Type B pancreatic cell (in vitro differentiated cells): ENCODE results near the gene SULT1A2. TPM values are rescaled to one million over a fixed set of nuclear protein-coding genes. Genes with fewer than 3 reads are reported as not detected.
A peak's percentile ranks its signal among the peaks of the same experiment; 100 is the strongest.
"Not testable (repeated sequence)": the region's sequence is repeated elsewhere in the genome, so short reads cannot be mapped to it uniquely, and the experiment has no call there.

Source experiments
- DNase-seq: peaks from one replicate; pipeline ENCODE4 v3.0.0; 2021; ENCODE audit warnings: mixed read lengths; ENCODE audit not compliant: unreplicated experiment; ENCODE audit errors: extremely low spot score
- H3K27ac Mint-ChIP-seq: 2 replicates; pipeline ENCODE4 v1.8.0; 2021; ENCODE audit warnings: mild to moderate bottlenecking, mixed read lengths
- H3K27me3 Mint-ChIP-seq: 2 replicates; pipeline ENCODE4 v1.8.0; 2021; ENCODE audit warnings: mixed read lengths
- H3K36me3 Mint-ChIP-seq: 2 replicates; pipeline ENCODE4 v1.8.0; 2021; ENCODE audit warnings: mixed read lengths
- H3K4me1 Mint-ChIP-seq: one replicate; pipeline ENCODE4 v1.8.0; 2021; ENCODE audit warnings: mixed read lengths; ENCODE audit not compliant: unreplicated experiment
- H3K4me3 Mint-ChIP-seq: 2 replicates; pipeline ENCODE4 v1.8.0; 2021; ENCODE audit warnings: mild to moderate bottlenecking, mixed read lengths
- H3K9me3 Mint-ChIP-seq: 2 replicates; pipeline ENCODE4 v1.8.0; 2021; ENCODE audit warnings: mixed read lengths
- CTCF ChIP-seq: fragments of 200-600 bp; sonication (generic); conservative IDR thresholded peaks from 2 replicates; pipeline ENCODE4 v1.5.0; 2021; ENCODE audit warnings: antibody characterized with exemption, mild to moderate bottlenecking
- long read RNA-seq: library from polyadenylated mRNA; unstranded; transcript quantifications from one replicate; pipeline ENCODE4 v2.0.0, GENCODE V29; 2020
- total RNA-seq: library from RNA; stranded (reverse); gene quantifications from 2 replicates; pipeline ENCODE4 v1.2.1, GENCODE V29; 2021; ENCODE audit warnings: low replicate concordance

The SULT1A2 gene
- total RNA-seq, result 3.5 and 14.2 TPM in 2 replicates
- long read RNA-seq, transcript SULT1A2-201 (8 exons, 1,090 nt), result major isoform, 8 of 29 reads
- long read RNA-seq, partial matches to known transcripts, result 2 of 29 reads
- long read RNA-seq, other reads (novel, unspliced or antisense), result 18 of 29 reads

- no peaks in the 10 kb centered on the region for H3K27me3 Mint-ChIP-seq
- no peaks in the 10 kb centered on the region for H3K9me3 Mint-ChIP-seq
- peak within 1 kb of the TSS; percentile 87 for H3K27ac Mint-ChIP-seq
- H3K4me3 Mint-ChIP-seq, result peak within 1 kb of the TSS; percentile 74
- H3K4me1 Mint-ChIP-seq, result peaks cover 16% of the 10 kb centered on the region
- H3K36me3 Mint-ChIP-seq, result peaks cover 3% of the 10 kb centered on the region
- no peak for TF ChIP-seq CTCF
- DNase-seq, result no peak
Observed at GRCh38 chr16:28596840-28597691, at the start of gene SULT1A2. TSS of gene SULT1A2 (minus strand) at chr16:28597050. CDS start at chr16:28595930, 1,120 bp downstream.

GRCh38 chr16:28639959-28640358, 43.1 kb upstream of the SULT1A2 start:
- H3K27me3 Mint-ChIP-seq, H3K36me3 Mint-ChIP-seq, DNase-seq, H3K9me3 Mint-ChIP-seq, H3K27ac Mint-ChIP-seq, H3K4me1 Mint-ChIP-seq, H3K4me3 Mint-ChIP-seq: not testable (repeated sequence)

GRCh38 chr16:28638359-28638758, 41.5 kb upstream of the SULT1A2 start:
- H3K4me1 Mint-ChIP-seq, DNase-seq, H3K9me3 Mint-ChIP-seq, H3K27ac Mint-ChIP-seq, H3K27me3 Mint-ChIP-seq, H3K36me3 Mint-ChIP-seq, H3K4me3 Mint-ChIP-seq: not testable (repeated sequence)

- H3K9me3 Mint-ChIP-seq, result not testable (repeated sequence)
Observed at GRCh38 chr16:28637765-28638164, 40.9 kb upstream of the SULT1A2 start, which contains the start of gene NPIPB8. TSS of gene NPIPB8 (plus strand) at chr16:28638065. CDS start at chr16:28638361, 296 bp downstream.

GRCh38 chr16:28636093-28636823, 39.4 kb upstream of the SULT1A2 start:
- not testable (repeated sequence) for DNase-seq, H3K4me1 Mint-ChIP-seq, H3K27ac Mint-ChIP-seq, H3K36me3 Mint-ChIP-seq, H3K4me3 Mint-ChIP-seq, H3K27me3 Mint-ChIP-seq, H3K9me3 Mint-ChIP-seq

More at GRCh38 chr16:28637765-28638164, 40.9 kb upstream of the SULT1A2 start, which contains the start of gene NPIPB8:
- not testable (repeated sequence) for H3K36me3 Mint-ChIP-seq, H3K27me3 Mint-ChIP-seq, DNase-seq, H3K27ac Mint-ChIP-seq, H3K4me3 Mint-ChIP-seq, H3K4me1 Mint-ChIP-seq

- H3K27me3 Mint-ChIP-seq, H3K4me3 Mint-ChIP-seq, H3K27ac Mint-ChIP-seq, H3K36me3 Mint-ChIP-seq, H3K9me3 Mint-ChIP-seq, DNase-seq, H3K4me1 Mint-ChIP-seq: not testable (repeated sequence)
Observed at GRCh38 chr16:28630905-28631304, 34.1 kb upstream of the SULT1A2 start.

GRCh38 chr16:28623172-28623711, 26.4 kb upstream of the SULT1A2 start:
- no peak overlapping the region for H3K4me3 Mint-ChIP-seq
- H3K4me1 Mint-ChIP-seq, result peaks cover 7% of the 10 kb centered on the region
- no peaks in the 10 kb centered on the region for H3K9me3 Mint-ChIP-seq
- H3K27ac Mint-ChIP-seq, result no peak overlapping the region
- TF ChIP-seq CTCF, result no peak
- no peaks in the 10 kb centered on the region for H3K27me3 Mint-ChIP-seq
- no peak for DNase-seq
- H3K36me3 Mint-ChIP-seq, result no peaks in the 10 kb centered on the region

GRCh38 chr16:28622532-28623171, 25.8 kb upstream of the SULT1A2 start:
- H3K9me3 Mint-ChIP-seq, H3K4me3 Mint-ChIP-seq, DNase-seq, H3K4me1 Mint-ChIP-seq, H3K36me3 Mint-ChIP-seq, H3K27me3 Mint-ChIP-seq, H3K27ac Mint-ChIP-seq: not testable (repeated sequence)
